HepG2 (cell line): ENCODE results near the gene SNF8. TPM values are rescaled to one million over a fixed set of nuclear protein-coding genes. Genes with fewer than 3 reads are reported as not detected.
A peak's percentile ranks its signal among the peaks of the same experiment; 100 is the strongest.

Source experiments
- ATAC-seq: fragments of 200-7000 bp; cut with Tn5 transposase; 3 replicates; pipeline ENCODE4 v1.9.1; 2020; ENCODE audit warnings: mild to moderate bottlenecking, moderate library complexity
- BruUV-seq: library from RNA; stranded (reverse); fragments of 400-500 nt; replicated peaks from 2 replicates; lab custom pipeline; 2021; lab: Mats Ljungman, UMichigan
- CTCF ChIA-PET: fragments of 300-600 bp; formaldehyde crosslinking; extraction: SDS; loops from one replicate; lab custom pipeline; 2021; ENCODE audit warnings: low total read pairs, inconsistent platforms, low intra/inter-chr PET ratio; lab: Yijun Ruan, JAX
- POLR2A ChIA-PET: fragments of 350-600 bp; sonication (Branson Sonifier 250); formaldehyde crosslinking; loops from one replicate; lab custom pipeline; 2020; ENCODE audit warnings: antibody characterized with exemption, inconsistent platforms; lab: Yijun Ruan, JAX
- DNase-seq: peaks from one replicate; pipeline ENCODE4 v3.0.0-alpha.2; 2015; ENCODE audit warnings: low spot score
- FAIRE-seq: peaks from 3 replicates; lab custom pipeline; 2011; peaks lifted over from hg19 to GRCh38; lab: Jason Lieb, UNC
- H2AFZ ChIP-seq: one replicate; pipeline ENCODE4 v1.6.1; 2011; ENCODE audit warnings: low read length, inconsistent platforms
- H3K27ac ChIP-seq: fragments of 300-600 bp; 3 replicates; pipeline ENCODE4 v1.8.0; 2011; ENCODE audit warnings: mixed run types, mild to moderate bottlenecking, mixed read lengths, low read length, inconsistent platforms; ENCODE audit not compliant: insufficient read depth; ENCODE audit errors: extremely low read length
- H3K27me3 ChIP-seq, 2 experiments: fragments of 200-600 bp in 1 of 2; 2 replicates in 1 of 2; 3 replicates in 1 of 2; pipeline versions ENCODE4 v1.6.0 to v1.8.0; 2011; ENCODE audit warnings: low read length in 2 of 2, mild to moderate bottlenecking in 2 of 2, moderate library complexity in 2 of 2, inconsistent platforms in 1 of 2; ENCODE audit not compliant: insufficient read depth in 2 of 2, control insufficient read depth in 1 of 2
- H3K36me3 ChIP-seq, 2 experiments: fragments of 200-600 bp in 1 of 2; replicated peaks in 1 of 2; 2 replicates in 1 of 2; 3 replicates in 1 of 2; pipeline versions ENCODE4 v1.5.1 to v1.8.0; 2011; ENCODE audit warnings: low read length in 2 of 2, inconsistent platforms in 1 of 2; ENCODE audit not compliant: insufficient read depth in 2 of 2, control insufficient read depth in 1 of 2
- H3K4me1 ChIP-seq: 2 replicates; pipeline ENCODE4 v1.5.1; 2012; ENCODE audit warnings: low read length, inconsistent platforms; ENCODE audit not compliant: insufficient read depth
- H3K4me2 ChIP-seq: 2 replicates; pipeline ENCODE4 v1.6.0; 2011; ENCODE audit warnings: low read depth, low read length, inconsistent platforms
- H3K4me3 ChIP-seq, 3 experiments: fragments of 200-600 bp in 1 of 3; sonication (generic), shearing (Covaris generic) in 1 of 3; replicated peaks in 1 of 3; 2 replicates each; pipeline ENCODE4 v1.5.1; 2011 to 2016; ENCODE audit warnings: low read length in 3 of 3, inconsistent platforms in 2 of 3, low read depth in 2 of 3, mild to moderate bottlenecking in 2 of 3, control low read depth in 1 of 3, mixed read lengths in 1 of 3; ENCODE audit not compliant: insufficient read depth in 1 of 3
- H3K79me2 ChIP-seq: one replicate; pipeline ENCODE4 v1.6.1; 2011; ENCODE audit warnings: low read length, inconsistent platforms; ENCODE audit not compliant: insufficient read depth
- H3K9ac ChIP-seq: 2 replicates; pipeline ENCODE4 v1.6.0; 2011; ENCODE audit warnings: mild to moderate bottlenecking, low read depth, low read length, inconsistent platforms; ENCODE audit not compliant: insufficient read depth
- H3K9me3 ChIP-seq: 2 replicates; pipeline ENCODE4 v1.5.1; 2012; ENCODE audit warnings: mild to moderate bottlenecking, low read length
- H4K20me1 ChIP-seq: 2 replicates; pipeline ENCODE4 v1.6.0; 2011; ENCODE audit warnings: inconsistent platforms, mild to moderate bottlenecking, low read length, moderate library complexity; ENCODE audit not compliant: insufficient read depth
- ZNF121 ChIP-seq: sonication (generic); formaldehyde crosslinking; IDR thresholded peaks from 2 replicates; pipeline ENCODE4 v1.5.0; 2020; ENCODE audit warnings: mild to moderate bottlenecking, missing genetic modification reagents
- WGBS: methylation state at CpG from one replicate; pipeline ENCODE4 v1.1.6; 2017; ENCODE audit warnings: low lambda C conversion rate; 5-methylcytosine and 5-hydroxymethylcytosine counted together
- in situ Hi-C: cut with HindIII; loops from 2 replicates; pipeline ENCODE4 v1.10.0; 2017; ENCODE audit warnings: low pct_unique_long_range_greater_than_20kb; ENCODE audit not compliant: extremely low pct_ligation_motif_present
- intact Hi-C: fragments of 100-400 bp; cut with micrococcal nuclease; formaldehyde crosslinking; loops from one replicate; pipeline ENCODE4 v1.10.0; 2022; ENCODE audit not compliant: unreplicated experiment
- polyA plus RNA-seq, 8 experiments: library from polyadenylated mRNA; depleted of rRNA in 3 of 8; stranded (reverse) in 7 of 8; unstranded in 1 of 8; fragments of >200 nt; fragmentation: Illumina TruSeq in 4 of 8; extraction: Trizol in 4 of 8; gene quantifications; 2 replicates each; pipeline versions ENCODE4 v1.2.1 to v1.2.3, GENCODE V29; 2011 to 2016; ENCODE audit warnings: low read depth in 4 of 8, missing spikeins in 1 of 8, mixed read lengths in 1 of 8; ENCODE audit not compliant: insufficient read depth in 1 of 8
- total RNA-seq, 5 experiments: library from RNA; depleted of rRNA; stranded (reverse); fragments of >200 nt; fragmentation: Illumina TruSeq; extraction: Trizol; gene quantifications; 2 replicates each; pipeline ENCODE4 v1.2.3, GENCODE V29; 2016; ENCODE audit warnings: low read depth in 1 of 5
- TF ChIP-seq, protein P1 (sequence below): sonication (generic); formaldehyde crosslinking; IDR thresholded peaks from 2 replicates; pipeline ENCODE4 v1.4.0; 2020; ENCODE audit warnings: missing genetic modification reagents, mild to moderate bottlenecking, borderline replicate concordance

SNF8 gene
- total and polyA plus RNA-seq, 2 of the 13 experiments (the other 11 are each of a cell fraction or from before 2014, with no cell fraction given), result 114 to 153 TPM

DNA sequence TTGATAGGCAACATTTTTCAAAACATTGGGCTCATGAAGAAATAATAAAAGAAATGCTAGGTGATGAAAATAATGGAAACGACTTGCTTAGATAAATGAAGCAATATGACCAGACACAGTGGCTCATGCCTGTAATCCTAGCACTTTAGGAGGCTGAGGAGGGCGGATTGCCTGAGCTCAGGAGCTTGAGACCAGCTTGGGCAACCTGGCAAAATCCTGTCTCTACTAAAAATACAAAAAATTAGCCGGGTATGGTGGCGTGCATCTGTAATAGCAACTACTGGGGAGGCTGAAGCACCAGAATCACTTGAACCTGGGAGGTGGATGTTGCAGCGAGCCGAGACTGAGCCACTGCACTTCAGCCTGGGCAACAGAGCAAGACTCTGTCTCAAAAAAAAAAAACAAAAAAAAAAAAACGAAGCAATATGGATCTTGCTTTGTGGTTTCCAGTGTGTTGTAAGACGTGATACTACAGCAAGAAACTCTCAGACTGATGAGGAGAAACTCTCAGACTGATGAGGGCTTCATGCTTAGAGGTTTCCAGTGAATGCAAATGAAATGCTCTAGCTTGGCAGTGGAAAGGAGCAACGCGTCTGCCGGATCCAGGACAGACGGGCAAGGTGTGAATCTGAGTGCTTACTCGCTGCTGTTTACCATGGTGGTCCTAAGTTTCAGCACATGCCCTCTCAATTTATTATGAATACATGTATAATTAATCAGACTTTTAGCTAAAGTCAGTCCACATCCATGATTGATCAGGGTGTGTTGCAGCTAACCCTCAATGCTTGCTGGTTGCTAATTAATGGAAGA lies 41.0 kb upstream of the SNF8 start:
- H3K9ac ChIP-seq, result no peak overlapping the region
- FAIRE-seq, result no peak
- no peaks in the 10 kb centered on the region for H3K36me3 ChIP-seq
- no peak for DNase-seq
- peaks cover 29% of the 10 kb centered on the region; the same call in 1 of the 2 replicates for H3K4me1 ChIP-seq
- intact Hi-C loops, result no loop called here
- H3K27ac ChIP-seq, result no peak overlapping the region
- no peaks in the 10 kb centered on the region for H3K27me3 ChIP-seq
- H3K9me3 ChIP-seq, result no peaks in the 10 kb centered on the region
- BruUV-seq, result no TSS peak
- no peak overlapping the region for H2AFZ ChIP-seq
- peak overlapping the region; percentile 29 for H3K4me2 ChIP-seq
- H3K79me2 ChIP-seq, result no peaks in the 10 kb centered on the region
- in situ Hi-C loops, result no loop called here
- no peaks in the 10 kb centered on the region for H4K20me1 ChIP-seq
- ATAC-seq, result peak; percentile 36
- TF ChIP-seq, protein P1, sequence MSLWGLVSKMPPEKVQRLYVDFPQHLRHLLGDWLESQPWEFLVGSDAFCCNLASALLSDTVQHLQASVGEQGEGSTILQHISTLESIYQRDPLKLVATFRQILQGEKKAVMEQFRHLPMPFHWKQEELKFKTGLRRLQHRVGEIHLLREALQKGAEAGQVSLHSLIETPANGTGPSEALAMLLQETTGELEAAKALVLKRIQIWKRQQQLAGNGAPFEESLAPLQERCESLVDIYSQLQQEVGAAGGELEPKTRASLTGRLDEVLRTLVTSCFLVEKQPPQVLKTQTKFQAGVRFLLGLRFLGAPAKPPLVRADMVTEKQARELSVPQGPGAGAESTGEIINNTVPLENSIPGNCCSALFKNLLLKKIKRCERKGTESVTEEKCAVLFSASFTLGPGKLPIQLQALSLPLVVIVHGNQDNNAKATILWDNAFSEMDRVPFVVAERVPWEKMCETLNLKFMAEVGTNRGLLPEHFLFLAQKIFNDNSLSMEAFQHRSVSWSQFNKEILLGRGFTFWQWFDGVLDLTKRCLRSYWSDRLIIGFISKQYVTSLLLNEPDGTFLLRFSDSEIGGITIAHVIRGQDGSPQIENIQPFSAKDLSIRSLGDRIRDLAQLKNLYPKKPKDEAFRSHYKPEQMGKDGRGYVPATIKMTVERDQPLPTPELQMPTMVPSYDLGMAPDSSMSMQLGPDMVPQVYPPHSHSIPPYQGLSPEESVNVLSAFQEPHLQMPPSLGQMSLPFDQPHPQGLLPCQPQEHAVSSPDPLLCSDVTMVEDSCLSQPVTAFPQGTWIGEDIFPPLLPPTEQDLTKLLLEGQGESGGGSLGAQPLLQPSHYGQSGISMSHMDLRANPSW (CRISPR knock-in tag), result no peak
- TF ChIP-seq ZNF121 (CRISPR knock-in tag), result peak; percentile 77
- ChIA-PET POLR2A (interaction anchor here (0.6 to 4.5 kb wide), 4 partner anchors 9 to 18 kb away, joined by 4 to 28 read pairs (median 5); partner anchors contain the start of gene IGF2BP1), CTCF (no interaction called here)
- WGBS, result 56% methylated on average over 13 of the region's 13 CpGs
- no peak overlapping the region for H3K4me3 ChIP-seq
